ENCODE data around the gene PXDC1.

GRCh38 chr6:3765415-3765814 lies 13.9 kb upstream of the PXDC1 start:
- no peak for TF ChIP-seq CTCF (IDR thresholded peaks at IDR 0.05)
- TF ChIP-seq POLR2A (IDR thresholded peaks at IDR 0.05): no peak

All from thyroid gland (tissue), 4 donors.